Measurements from ENCODE around the gene TST.

- no peak for TF ChIP-seq FOXJ3 (CRISPR knock-in tag; IDR thresholded peaks at IDR 0.05)
- TF ChIP-seq, protein P1, sequence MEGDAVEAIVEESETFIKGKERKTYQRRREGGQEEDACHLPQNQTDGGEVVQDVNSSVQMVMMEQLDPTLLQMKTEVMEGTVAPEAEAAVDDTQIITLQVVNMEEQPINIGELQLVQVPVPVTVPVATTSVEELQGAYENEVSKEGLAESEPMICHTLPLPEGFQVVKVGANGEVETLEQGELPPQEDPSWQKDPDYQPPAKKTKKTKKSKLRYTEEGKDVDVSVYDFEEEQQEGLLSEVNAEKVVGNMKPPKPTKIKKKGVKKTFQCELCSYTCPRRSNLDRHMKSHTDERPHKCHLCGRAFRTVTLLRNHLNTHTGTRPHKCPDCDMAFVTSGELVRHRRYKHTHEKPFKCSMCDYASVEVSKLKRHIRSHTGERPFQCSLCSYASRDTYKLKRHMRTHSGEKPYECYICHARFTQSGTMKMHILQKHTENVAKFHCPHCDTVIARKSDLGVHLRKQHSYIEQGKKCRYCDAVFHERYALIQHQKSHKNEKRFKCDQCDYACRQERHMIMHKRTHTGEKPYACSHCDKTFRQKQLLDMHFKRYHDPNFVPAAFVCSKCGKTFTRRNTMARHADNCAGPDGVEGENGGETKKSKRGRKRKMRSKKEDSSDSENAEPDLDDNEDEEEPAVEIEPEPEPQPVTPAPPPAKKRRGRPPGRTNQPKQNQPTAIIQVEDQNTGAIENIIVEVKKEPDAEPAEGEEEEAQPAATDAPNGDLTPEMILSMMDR (IDR thresholded peaks at IDR 0.05), result peak; percentile 66
- no peak for TF ChIP-seq RFX5 (IDR thresholded peaks at IDR 0.05; ENCODE audit: low read length)
- TF ChIP-seq RCOR1 (IDR thresholded peaks at IDR 0.05; ENCODE audit: low read length), result no peak
- no peak for TF ChIP-seq POLR2AphosphoS5 (IDR thresholded peaks at IDR 0.05; ENCODE audit: low read depth, low read length)
- no peak for TF ChIP-seq CHD2 (IDR thresholded peaks at IDR 0.05; ENCODE audit: low read length, partially characterized antibody)
- TF ChIP-seq FOXM1 (IDR thresholded peaks at IDR 0.05; ENCODE audit: low read depth), result no peak
Measured at GRCh38 chr22:37045958-37046357, 26.7 kb upstream of the TST start.

All from SK-N-SH (cell line).